Stimulated activated CD4-positive, alpha-beta T cell treated with anti-CD3 and anti-CD28 coated beads, Interleukin-12 subunit alpha, Interleukin-12 subunit beta, amount 100 ng/mL, for 48 hours (primary cell): Measurements from ENCODE around the gene IKBKE.

Experiments used
- DNase-seq, 3 donors: peaks; one replicate each; pipeline ENCODE4 v3.0.0-alpha.2; 2020; ENCODE audit warnings: low read depth in 2 of 3, low spot score in 1 of 3

Gene IKBKE

GRCh38 chr1:206538901-206539640 is 68.8 kb downstream of the IKBKE start:
- DNase-seq = no peak

GRCh38 chr1:206540044-206540780 is 69.9 kb downstream of the IKBKE start:
- DNase-seq = no peak

GRCh38 chr1:206541236-206541833 is 71.1 kb downstream of the IKBKE start:
- DNase-seq = no peak

GRCh38 chr1:206544562-206545257 is 74.4 kb downstream of the IKBKE start:
- DNase-seq = peak; percentile 71 to 90 (median 77)

GRCh38 chr1:206545351-206545750 is 75.1 kb downstream of the IKBKE start:
- no peak for DNase-seq
